HUDEP-2 (cell line): Measurements from ENCODE around the gene B4GALT1.
"Not testable (repeated sequence)": the region's sequence is repeated elsewhere in the genome, so short reads cannot be mapped to it uniquely, and the experiment has no call there.

Experiments used
- DNase-seq, 76 experiments: peaks; one replicate each; lab custom pipeline; 2025; ENCODE audit not compliant: unreplicated experiment in 76 of 76; lab: John Stamatoyannopoulos, UW

The B4GALT1 gene

GRCh38 chr9:33105959-33106358, 61.2 kb downstream of the B4GALT1 start:
- DNase-seq: no peak

- DNase-seq: no peak
Measured at GRCh38 chr9:33105504-33105903, 61.6 kb downstream of the B4GALT1 start.

- no peak for DNase-seq
Measured at GRCh38 chr9:33104401-33104800, 62.7 kb downstream of the B4GALT1 start.

GRCh38 chr9:33103501-33104281, 63.4 kb downstream of the B4GALT1 start:
- no peak for DNase-seq

DNA sequence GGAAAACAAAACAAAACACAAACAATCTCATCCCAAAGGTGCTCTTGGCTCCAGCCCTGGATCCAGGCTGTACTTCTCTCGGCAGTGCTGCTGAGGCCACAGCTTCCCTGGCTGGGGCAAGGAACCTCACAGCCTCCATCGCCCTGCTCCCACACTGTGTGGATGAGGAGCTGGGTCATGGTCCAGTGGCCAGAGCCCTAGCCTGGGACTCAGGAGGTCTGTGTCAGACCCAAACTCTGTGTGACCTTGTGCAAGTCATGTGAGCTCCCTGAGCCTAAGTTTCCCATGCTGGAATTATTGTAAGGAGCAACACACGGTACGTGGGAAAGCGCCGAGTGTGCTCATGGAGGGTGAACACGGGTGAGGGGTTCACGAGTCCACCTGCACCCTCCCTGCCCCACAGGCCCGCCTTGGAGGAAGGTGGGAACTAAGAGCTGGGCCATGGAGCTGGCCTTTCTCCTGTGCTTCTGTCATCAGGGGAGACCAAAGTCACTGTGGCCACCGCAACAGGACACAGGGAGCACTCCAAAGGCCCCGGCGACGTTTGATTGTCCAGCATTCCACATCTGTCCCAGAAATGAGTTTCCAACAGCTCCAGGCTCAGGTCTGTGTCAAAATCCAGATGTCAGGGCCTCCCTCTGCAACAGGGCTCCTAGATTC, 64.5 kb downstream of the B4GALT1 start:
- DNase-seq: no peak

GRCh38 chr9:33101104-33101951, 65.8 kb downstream of the B4GALT1 start:
- DNase-seq: no peak

DNA sequence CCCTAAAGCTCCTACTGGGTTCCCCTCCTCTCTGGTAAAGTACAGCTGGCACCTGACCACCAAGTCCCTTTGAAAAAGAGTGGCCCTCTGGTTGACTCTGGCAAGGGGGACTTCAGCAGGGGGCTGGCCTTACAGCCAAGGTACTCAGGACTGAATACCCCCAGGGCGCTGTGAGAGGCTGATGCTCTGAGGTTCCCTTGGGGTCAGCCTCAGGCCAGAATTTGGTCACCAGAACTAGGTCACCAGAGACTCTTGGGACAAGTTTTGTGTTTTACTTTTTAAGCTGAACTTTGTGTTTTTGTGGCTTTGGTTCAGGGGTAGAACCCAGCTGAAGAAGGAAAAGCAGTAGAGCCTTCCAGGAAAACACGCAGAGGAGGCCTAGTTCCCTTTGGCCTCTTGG, 67.4 kb downstream of the B4GALT1 start:
- DNase-seq: no peak

GRCh38 chr9:33097192-33097591, 69.9 kb downstream of the B4GALT1 start:
- DNase-seq: no peak

GRCh38 chr9:33092634-33093033, 74.5 kb downstream of the B4GALT1 start:
- no peak for DNase-seq

GRCh38 chr9:33085672-33086071, 81.5 kb downstream of the B4GALT1 start:
- DNase-seq: not testable (repeated sequence)

GRCh38 chr9:33082538-33083326, 84.4 kb downstream of the B4GALT1 start:
- peak in 3 of 76 experiments; percentile 1 to 30 (median 11) for DNase-seq

- DNase-seq: no peak
Measured at GRCh38 chr9:33082128-33082527, 85.0 kb downstream of the B4GALT1 start.

- DNase-seq: peak in 53 of 76 experiments; percentile 3 to 75 (median 32)
Measured at GRCh38 chr9:33081128-33081851, 85.8 kb downstream of the B4GALT1 start.

DNA sequence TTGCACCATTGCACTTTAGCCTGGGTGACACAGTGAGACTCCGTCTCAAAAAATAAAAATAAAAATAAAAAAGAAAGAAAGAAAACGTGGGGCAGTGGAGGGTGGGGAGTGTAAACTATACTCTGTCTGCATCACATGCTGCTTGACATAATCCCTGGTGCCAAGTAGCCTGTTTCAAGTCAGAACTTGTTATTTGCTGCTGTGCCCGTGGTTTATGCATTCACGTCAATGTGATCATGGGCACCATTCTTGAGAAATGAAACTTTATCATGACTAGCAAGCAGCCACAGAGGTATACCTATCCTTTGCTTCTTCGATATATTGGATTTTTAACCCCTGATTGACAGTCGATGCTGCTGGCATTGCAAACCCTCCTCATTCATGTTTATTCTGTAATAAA, 86.6 kb downstream of the B4GALT1 start:
- no peak for DNase-seq

DNA sequence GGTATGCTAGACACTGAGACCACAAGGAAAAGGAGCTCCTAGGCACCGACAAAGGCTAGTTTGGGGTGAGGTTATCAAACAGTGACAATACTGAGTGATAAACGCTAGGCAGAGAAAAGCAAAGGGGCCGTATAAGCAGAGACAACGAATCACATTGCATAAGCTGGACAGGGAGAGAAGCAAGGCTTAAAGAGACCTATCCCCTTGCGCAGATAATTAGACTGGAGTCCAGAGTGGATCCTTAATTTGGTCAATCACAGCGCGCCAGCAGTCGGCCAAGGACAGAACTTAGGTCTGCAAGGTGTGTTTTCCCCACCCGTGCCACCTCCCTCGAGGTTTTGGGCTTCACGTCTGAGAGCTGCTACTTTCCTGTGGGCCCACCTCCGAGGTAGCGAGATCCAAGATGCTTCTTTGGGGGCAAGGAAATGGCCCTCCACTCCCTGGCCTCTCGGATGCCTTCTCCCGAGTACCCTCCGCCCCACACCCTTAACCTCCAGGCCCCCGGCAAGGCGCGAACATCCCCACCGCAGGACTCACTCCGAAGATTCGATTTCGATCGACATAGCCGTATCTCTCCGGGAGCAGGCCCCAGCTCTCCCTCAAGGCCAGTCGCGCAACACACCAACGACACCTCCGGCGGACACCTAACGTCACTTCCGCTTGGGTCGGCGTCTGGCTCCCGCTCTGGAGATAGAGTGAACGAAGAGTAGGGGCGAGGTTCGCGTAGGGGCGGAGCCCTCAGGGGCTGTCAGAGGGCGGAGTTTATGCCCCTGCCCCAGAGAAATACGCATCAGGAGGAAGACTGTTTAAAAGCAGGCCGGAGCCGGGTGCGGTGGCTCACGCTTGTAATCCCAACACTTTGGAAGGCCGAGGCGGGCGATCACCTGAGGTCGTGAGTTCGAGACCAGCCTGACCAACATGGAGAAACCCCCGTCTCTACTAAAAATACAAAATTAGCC, 90.8 kb downstream of the B4GALT1 start, which contains the start of gene SMU1:
Gene SMU1, minus strand, starts transcription at position 629 of the 959 bp plus-strand sequence. Its CDS starts 66 bp downstream, at position 563.
- DNase-seq: peak in 75 of 76 experiments; percentile 26 to 95 (median 91)

- DNase-seq: no peak
Measured at GRCh38 chr9:33068991-33069390, 98.1 kb downstream of the B4GALT1 start.

- DNase-seq: no peak
Measured at GRCh38 chr9:33065157-33066076, 101.7 kb downstream of the B4GALT1 start.
